ENCODE data around the gene MYO9B. TPM values are rescaled to one million over a fixed set of nuclear protein-coding genes. Genes with fewer than 3 reads are reported as not detected.

The MYO9B gene
- total RNA-seq, 1 experiment from 2014 or later: 74.6 TPM

GRCh38 chr19:17225053-17225452 lies 149.5 kb downstream of the MYO9B start (continued):
- TF ChIP-seq ZBTB33 (IDR thresholded peaks at IDR 0.05; ENCODE audit: extremely low read depth, insufficient replicate concordance, low read length) (no peak), FOSL1 (IDR thresholded peaks at IDR 0.05; ENCODE audit: low read depth) (no peak), YY1 (IDR thresholded peaks at IDR 0.05; ENCODE audit: extremely low read depth, insufficient replicate concordance, low read depth, low read length) (no peak), SRF (IDR thresholded peaks at IDR 0.05; ENCODE audit: low read depth) (no peak), ZFX (IDR thresholded peaks at IDR 0.05) (no peak), CEBPB (IDR thresholded peaks at IDR 0.05; ENCODE audit: low read depth) (no peak), POLR2A (IDR thresholded peaks at IDR 0.05; ENCODE audit: borderline replicate concordance, extremely low read depth, insufficient read depth, insufficient read length) (no peak)

- no peaks in the 10 kb centered on the region for H3K27me3 ChIP-seq (ENCODE audit: insufficient read depth, low read length)
- H3K9ac ChIP-seq (ENCODE audit: low read length): peak within 1 kb of the TSS; percentile 98
- H2AFZ ChIP-seq (ENCODE audit: low read depth, low read length, poor library complexity, severe bottlenecking): peak within 1 kb of the TSS; percentile 93
- no peaks in the 10 kb centered on the region for H4K20me1 ChIP-seq (ENCODE audit: insufficient read depth)
- peaks cover 19% of the 10 kb centered on the region; the same call in 1 of the 2 replicates for H3K79me2 ChIP-seq (ENCODE audit: insufficient read depth, low read length)
- ChIA-PET POLR2A (interaction anchor here (0.7 to 3.1 kb wide), 6 partner anchors 10 to 42 kb away, joined by 3 to 29 read pairs (median 6); partner anchors contain the start of genes BABAM1 and USE1), RAD21 (ENCODE audit: low non-redundant PET in 1 of 2, low total read pairs in 2 of 2, uncharacterized antibody in 2 of 2, unreplicated experiment in 2 of 2) (interaction anchor here (0.6 to 1.7 kb wide), 3 partner anchors 9 to 136 kb away, joined by 3 to 6 read pairs (median 5); no protein-coding TSS in a partner anchor), CTCF (interaction anchor here (1.2 kb wide), 1 partner anchor 8 kb away, joined by 3 read pairs; no protein-coding TSS in a partner anchor)
- H3K4me1 ChIP-seq (ENCODE audit: control insufficient read depth in 1 of 2, insufficient read depth in 2 of 2, low read length in 2 of 2): peaks cover 14 to 38% of the 10 kb centered on the region in 2 experiments; a peak in 3 of 4 replicates
- peak; percentile 87 for ATAC-seq
- BruUV-seq (replicated peaks): no TSS peak
- intact Hi-C loops (cut with micrococcal nuclease): loop anchor here (1.0 to 5.0 kb wide), 2 partner anchors 18 to 149 kb away; partner anchors contain the start of genes HAUS8 and MYO9B
- peak within 1 kb of the TSS; percentile 81 to 92 for H3K4me3 ChIP-seq (replicated peaks in 1 of 2; ENCODE audit: low read depth in 1 of 2, low read length in 2 of 2)
- no peaks in the 10 kb centered on the region for H3K9me3 ChIP-seq (ENCODE audit: control insufficient read depth in 1 of 2, insufficient read depth in 1 of 2, low read depth in 1 of 2, low read length in 2 of 2)
- H3K9me2 ChIP-seq (ENCODE audit: insufficient read depth): no peaks in the 10 kb centered on the region
- peak within 1 kb of the TSS; percentile 85 for H3K27ac ChIP-seq (ENCODE audit: low read depth, low read length)
- 0 out of 4 replicates have a peak, but pooled peaks cover 0 to 2% of the 10 kb centered on the region in 2 experiments for H3K36me3 ChIP-seq (ENCODE audit: control insufficient read depth in 1 of 2, insufficient read depth in 2 of 2, low read length in 2 of 2)
- DNase-seq (ENCODE audit: low read depth, low spot score): peak; percentile 95
- peak within 1 kb of the TSS; percentile 99 for H3K4me2 ChIP-seq (ENCODE audit: low read length)
- TF ChIP-seq SIN3A (IDR thresholded peaks at IDR 0.05; ENCODE audit: low read depth): peak; percentile 42; the same call in 1 of the 2 replicates
- peak; percentile 60 for TF ChIP-seq MAX (IDR thresholded peaks at IDR 0.05)
- no peak for TF ChIP-seq ATF3 (IDR thresholded peaks at IDR 0.05)
- no peak for TF ChIP-seq EZH2 (IDR thresholded peaks at IDR 0.05)
- TF ChIP-seq YY1 (IDR thresholded peaks at IDR 0.05; ENCODE audit: extremely low read depth, insufficient replicate concordance, low read depth, low read length): no peak
- TF ChIP-seq POLR2AphosphoS5 (IDR thresholded peaks at IDR 0.05; ENCODE audit: low read depth, low read length): peak; percentile 96
- no peak; the same call in 1 of the 2 replicates for TF ChIP-seq SRF (IDR thresholded peaks at IDR 0.05; ENCODE audit: low read depth)
- no peak; the same call in 1 of the 2 replicates for TF ChIP-seq ZFX (IDR thresholded peaks at IDR 0.05)
- TF ChIP-seq EZH2phosphoT487 (IDR thresholded peaks at IDR 0.05; ENCODE audit: borderline replicate concordance): no peak
- TF ChIP-seq TCF7L2 (IDR thresholded peaks at IDR 0.05; ENCODE audit: borderline replicate concordance, extremely low read depth, insufficient read depth, insufficient read length): no peak
- no peak for TF ChIP-seq JUND (IDR thresholded peaks at IDR 0.05)
- peak; percentile 66 for TF ChIP-seq EGR1 (IDR thresholded peaks at IDR 0.05; ENCODE audit: low read depth)
- peak; percentile 78 for TF ChIP-seq SP1 (IDR thresholded peaks at IDR 0.05; ENCODE audit: low read depth)
- TF ChIP-seq REST (IDR thresholded peaks at IDR 0.05; ENCODE audit: low read depth): no peak
These were observed 150.7 kb downstream of the MYO9B start, which contains the start of gene OCEL1 for GRCh38 chr19:17226002-17226933. Gene OCEL1, plus strand, starts transcription at chr19:17226226. Its CDS starts 22 bp downstream, at chr19:17226248.

All from HCT116 (cell line).